Measurements from ENCODE around the gene CYP4F22.

DNA sequence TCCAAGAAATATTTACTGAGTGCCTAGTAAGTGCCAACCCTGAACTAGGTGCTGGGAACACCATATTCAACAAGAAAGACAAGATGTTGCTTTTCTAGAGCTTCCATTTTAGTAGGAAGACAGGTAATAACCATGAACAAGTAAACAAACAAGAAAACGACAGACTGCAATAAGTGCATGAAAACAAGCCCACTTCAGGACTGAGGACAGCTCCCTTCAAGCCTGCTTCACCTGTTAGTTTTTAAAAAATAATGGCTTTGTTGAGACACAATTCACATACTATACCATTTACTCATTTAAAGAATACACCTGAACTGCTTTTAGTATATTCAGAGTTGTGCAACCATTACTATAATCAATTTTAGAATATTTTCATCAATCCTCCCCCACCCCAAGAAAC, 30.4 kb downstream of the CYP4F22 start:
- TF ChIP-seq YY1 (IDR thresholded peaks at IDR 0.05; ENCODE audit: insufficient read depth, insufficient read length) (no peak), SUZ12 (IDR thresholded peaks at IDR 0.05; ENCODE audit: extremely low read depth, insufficient read depth, insufficient read length) (no peak)

Data from NT2/D1 (cell line).